ENCODE results near the gene SLC31A1. TPM values are rescaled to one million over a fixed set of nuclear protein-coding genes. Genes with fewer than 3 reads are reported as not detected.

Gene SLC31A1
- total RNA-seq, 4 donors from 2014 or later, result 11.9 to 28.2 (median 18.2) TPM

DNA sequence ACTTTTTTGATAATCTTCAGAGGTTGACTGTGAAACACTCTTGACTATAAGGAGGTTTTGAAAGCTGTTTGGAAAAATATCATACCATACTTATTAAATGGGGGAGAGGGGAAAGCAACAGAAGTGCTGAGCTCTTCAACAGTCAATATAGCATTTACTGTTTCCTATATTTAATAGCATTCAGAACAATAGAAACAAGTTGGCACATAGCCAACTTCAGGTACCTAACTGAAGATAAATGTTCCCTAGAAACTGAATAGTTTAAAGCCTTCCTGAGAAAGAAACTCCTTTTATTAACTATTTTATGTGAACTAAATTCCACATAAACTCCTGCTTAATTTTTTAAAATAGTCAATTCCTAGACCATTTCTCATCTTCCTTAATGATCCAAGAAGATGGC, 26.3 kb downstream of the SLC31A1 start:
- TF ChIP-seq, protein P1, sequence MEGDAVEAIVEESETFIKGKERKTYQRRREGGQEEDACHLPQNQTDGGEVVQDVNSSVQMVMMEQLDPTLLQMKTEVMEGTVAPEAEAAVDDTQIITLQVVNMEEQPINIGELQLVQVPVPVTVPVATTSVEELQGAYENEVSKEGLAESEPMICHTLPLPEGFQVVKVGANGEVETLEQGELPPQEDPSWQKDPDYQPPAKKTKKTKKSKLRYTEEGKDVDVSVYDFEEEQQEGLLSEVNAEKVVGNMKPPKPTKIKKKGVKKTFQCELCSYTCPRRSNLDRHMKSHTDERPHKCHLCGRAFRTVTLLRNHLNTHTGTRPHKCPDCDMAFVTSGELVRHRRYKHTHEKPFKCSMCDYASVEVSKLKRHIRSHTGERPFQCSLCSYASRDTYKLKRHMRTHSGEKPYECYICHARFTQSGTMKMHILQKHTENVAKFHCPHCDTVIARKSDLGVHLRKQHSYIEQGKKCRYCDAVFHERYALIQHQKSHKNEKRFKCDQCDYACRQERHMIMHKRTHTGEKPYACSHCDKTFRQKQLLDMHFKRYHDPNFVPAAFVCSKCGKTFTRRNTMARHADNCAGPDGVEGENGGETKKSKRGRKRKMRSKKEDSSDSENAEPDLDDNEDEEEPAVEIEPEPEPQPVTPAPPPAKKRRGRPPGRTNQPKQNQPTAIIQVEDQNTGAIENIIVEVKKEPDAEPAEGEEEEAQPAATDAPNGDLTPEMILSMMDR (IDR thresholded peaks at IDR 0.05; ENCODE audit: low read depth), result no peak

DNA sequence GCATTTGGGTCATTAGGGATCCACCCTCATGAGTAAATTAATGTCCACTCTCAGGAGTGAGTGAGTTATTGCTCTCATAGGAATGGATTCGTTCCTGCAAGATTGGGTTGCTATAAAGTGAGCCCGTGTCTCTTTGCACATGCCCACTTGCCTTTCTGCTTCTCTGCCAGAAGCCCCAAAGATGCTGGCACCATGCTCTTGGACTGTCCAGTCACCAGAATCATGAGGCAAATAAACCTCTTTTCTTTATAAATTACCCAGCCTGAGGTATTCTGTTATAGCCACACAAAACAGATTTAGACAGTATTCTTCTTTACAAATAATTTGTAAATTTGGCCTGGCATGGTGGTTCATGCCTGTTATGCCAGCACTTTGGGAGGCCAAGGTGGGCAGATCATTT, 29.5 kb downstream of the SLC31A1 start:
- TF ChIP-seq, protein P1 (IDR thresholded peaks at IDR 0.05; ENCODE audit: low read depth), result no peak

DNA sequence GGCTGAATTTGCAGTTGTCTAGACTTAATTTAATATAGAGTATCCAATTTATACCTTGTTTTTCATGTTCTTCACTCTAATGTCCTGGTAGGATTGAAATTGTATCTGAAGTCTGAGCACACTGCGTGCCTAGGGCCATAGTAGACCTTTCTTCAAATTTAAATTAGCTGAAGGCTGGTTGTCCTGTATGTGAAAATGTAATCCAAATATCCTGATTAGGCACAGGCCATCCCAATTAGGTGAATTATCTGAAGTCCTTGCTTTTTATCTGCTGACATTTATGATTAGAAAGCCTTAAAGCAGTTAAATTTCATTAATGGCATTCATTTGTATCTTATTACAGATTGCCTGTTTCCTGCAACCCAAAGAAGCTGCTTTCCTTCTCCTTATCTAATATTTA, 33.6 kb downstream of the SLC31A1 start:
- TF ChIP-seq, protein P1 (IDR thresholded peaks at IDR 0.05; ENCODE audit: low read depth), result no peak

DNA sequence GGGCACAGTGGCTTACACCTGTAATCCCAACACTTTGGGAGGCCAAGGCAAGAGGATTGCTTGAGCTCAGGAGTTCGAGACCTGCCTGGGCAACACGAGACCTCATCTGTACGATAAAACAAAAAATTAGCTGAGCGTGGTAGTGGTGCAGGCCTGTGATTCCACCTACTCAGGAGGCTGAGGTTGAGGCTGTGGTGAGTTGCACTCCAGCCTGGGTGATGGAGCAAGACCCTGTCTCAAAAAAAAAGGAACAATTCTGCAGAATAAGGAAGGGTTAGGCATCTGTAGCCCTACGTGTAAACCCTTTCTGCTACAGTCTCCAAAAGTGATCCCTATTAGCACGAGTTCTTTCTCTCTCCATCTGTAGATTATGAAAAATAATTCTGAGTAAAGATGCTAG, 34.1 kb downstream of the SLC31A1 start:
- TF ChIP-seq, protein P1 (IDR thresholded peaks at IDR 0.05; ENCODE audit: low read depth), result no peak

DNA sequence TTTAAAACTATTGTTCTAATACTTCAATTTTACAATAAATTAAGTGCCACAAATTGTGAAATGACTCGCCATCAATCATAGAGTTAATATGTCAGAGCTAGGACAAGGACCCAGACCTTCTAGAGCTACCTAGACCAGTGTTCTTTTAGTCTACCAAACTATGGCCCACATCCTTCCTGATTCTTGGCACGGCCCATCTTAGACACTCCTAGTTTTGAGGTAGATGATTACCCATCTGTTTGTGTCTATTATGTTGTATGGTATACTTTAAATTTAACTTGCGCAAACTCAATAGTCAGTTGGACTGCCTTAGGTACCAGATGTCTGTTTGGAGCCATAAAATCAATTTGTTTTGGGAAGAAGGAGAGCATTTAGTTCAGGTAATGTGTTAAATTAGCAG, 36.5 kb downstream of the SLC31A1 start:
- TF ChIP-seq, protein P1 (IDR thresholded peaks at IDR 0.05; ENCODE audit: low read depth), result no peak

DNA sequence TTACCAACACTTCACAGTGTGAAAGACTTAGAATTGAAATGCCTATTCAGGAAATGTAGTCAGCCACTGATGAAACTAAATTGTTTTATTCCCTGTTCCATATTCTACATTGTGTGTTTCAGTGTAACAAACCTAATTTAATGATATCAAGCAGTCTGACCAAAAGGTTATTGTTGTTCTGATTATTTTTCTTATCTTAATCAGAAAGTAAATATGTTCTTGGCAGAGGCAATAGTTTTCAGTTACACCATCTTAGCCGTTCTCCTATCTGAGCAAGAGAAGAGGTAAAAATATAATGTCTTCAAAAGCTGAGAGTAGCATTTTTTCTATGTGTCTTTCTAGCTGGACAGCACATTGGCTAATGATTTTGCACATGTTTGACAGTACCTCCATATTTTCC, 36.9 kb downstream of the SLC31A1 start:
- TF ChIP-seq, protein P1 (IDR thresholded peaks at IDR 0.05; ENCODE audit: low read depth), result no peak

DNA sequence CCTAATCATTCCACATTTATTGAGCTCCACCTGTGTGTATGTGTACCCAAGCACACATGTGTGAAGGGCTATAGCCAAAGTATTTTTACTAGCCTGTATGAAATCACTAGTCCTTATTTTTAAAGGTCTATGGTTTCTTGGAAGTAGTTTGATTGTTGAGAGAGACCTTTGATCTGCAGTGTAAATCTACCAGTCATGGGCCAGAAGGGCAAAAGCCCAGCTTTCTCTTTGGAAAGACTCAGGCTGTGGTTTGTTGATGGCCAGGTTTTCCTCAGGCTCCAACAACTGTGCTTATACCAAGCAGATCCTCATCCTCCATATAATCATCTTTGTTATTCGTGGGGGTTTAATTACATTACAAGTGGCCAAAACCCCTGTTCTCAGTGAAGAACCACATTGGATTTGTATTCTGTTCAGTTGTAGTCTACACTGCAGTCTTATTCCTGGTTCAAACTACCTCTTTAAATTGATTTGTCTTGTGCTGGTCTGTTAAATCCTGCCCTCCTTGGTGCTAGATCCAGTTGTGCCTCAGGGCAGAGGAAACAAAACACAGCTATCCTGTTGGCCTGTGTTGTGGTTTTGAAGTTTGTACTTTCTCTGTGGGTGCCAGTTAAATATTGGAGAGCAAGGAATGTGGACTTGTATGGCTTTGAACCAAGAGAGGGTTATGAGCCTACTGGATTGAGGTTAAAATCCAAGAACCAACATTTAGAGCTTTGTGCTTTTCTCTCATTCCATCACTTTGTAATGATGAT, 40.8 kb downstream of the SLC31A1 start:
- TF ChIP-seq, protein P1 (IDR thresholded peaks at IDR 0.05; ENCODE audit: low read depth), result no peak
